Psoas muscle (tissue), 8 donors: Measurements from ENCODE around the gene UPK2. TPM values are rescaled to one million over a fixed set of nuclear protein-coding genes. Genes with fewer than 3 reads are reported as not detected.

ENCODE experiments used
- ATAC-seq, 4 donors: fragments of 200-7000 bp; cut with Tn5 transposase; one replicate each; pipeline ENCODE4 v1.9.1; 2020; ENCODE audit warnings: moderate library complexity in 3 of 4, mild to moderate bottlenecking in 2 of 4
- DNase-seq, 2 donors: peaks; one replicate each; pipeline ENCODE4 v3.0.0-alpha.2; 2020
- H3K27ac ChIP-seq: fragments of 200-600 bp; one replicate; pipeline ENCODE4 v1.8.0; 2022
- H3K27me3 ChIP-seq, 3 donors: fragments of 200-600 bp in 1 of 3; one replicate each; pipeline versions ENCODE4 v1.6.1 to v1.8.0; 2013 to 2022; ENCODE audit warnings: low read length in 2 of 3, mild to moderate bottlenecking in 2 of 3, moderate library complexity in 1 of 3; ENCODE audit not compliant: insufficient read depth in 3 of 3
- H3K36me3 ChIP-seq, 2 donors: fragments of 200-600 bp in 1 of 2; one replicate each; pipeline versions ENCODE4 v1.6.1 to v1.8.0; 2013 to 2022; ENCODE audit warnings: low read depth in 1 of 2, mild to moderate bottlenecking in 1 of 2, moderate library complexity in 1 of 2; ENCODE audit not compliant: insufficient read depth in 1 of 2
- H3K4me1 ChIP-seq: fragments of 200-600 bp; one replicate; pipeline ENCODE4 v1.8.0; 2022
- H3K4me3 ChIP-seq: fragments of 200-600 bp; one replicate; pipeline ENCODE4 v1.8.0; 2022; ENCODE audit warnings: mild to moderate bottlenecking
- H3K9me3 ChIP-seq: fragments of 200-600 bp; one replicate; pipeline ENCODE4 v1.8.0; 2022
- WGBS, 3 donors: extraction: QIAGEN DNeasy Blood & Tissue Kit; methylation state at CpG; one replicate each; pipeline versions ENCODE4 v1.1.6 to v1.1.7; 2013; 5-methylcytosine and 5-hydroxymethylcytosine counted together
- intact Hi-C, 2 donors: fragments of 100-400 bp; cut with DNase I; formaldehyde crosslinking; loops; one replicate each; pipeline versions ENCODE4 v1.11.0 to v1.14.2; 2022
- polyA plus RNA-seq, 3 donors: library from polyadenylated mRNA; stranded (reverse); fragments of 200-250 nt; gene quantifications; one replicate each; pipeline ENCODE4 v1.2.3, GENCODE V29; 2013
- total RNA-seq, 4 donors: library from RNA; stranded (reverse); fragmentation: NEBNext Ultra II Directional in 2 of 4; extraction: Animal tissue kit (Norgen Biotek cat#: 25700) in 2 of 4; gene quantifications; one replicate each; pipeline versions ENCODE4 v1.2.1 to v1.2.4, GENCODE V29; 2021 to 2023
- TF ChIP-seq, protein P1 (sequence below): fragments of 200-600 bp; IDR thresholded peaks from one replicate; pipeline ENCODE4 v1.8.0; 2022; ENCODE audit warnings: antibody characterized with exemption
- donor health status: healthy with polysubstance abuse.
- donor health status: DM: no; HTN: no; CAD: no; lungs with moderate emphysema.
- donor health status: Bipolar disorder and iron deficiency.
- donor health status: healthy.
- donor health status: DM: yes; HTN: yes; CAD: no.
- donor health status: DM: no; HTN: no; CAD: no.
- donor health status: DM: no; HTN: no; CAD: no.
- donor health status: DM: yes; HTN: yes; CAD: no.

UPK2 gene
- total and polyA plus RNA-seq, 7 donors: 0.23 TPM; not detected in 6

DNA sequence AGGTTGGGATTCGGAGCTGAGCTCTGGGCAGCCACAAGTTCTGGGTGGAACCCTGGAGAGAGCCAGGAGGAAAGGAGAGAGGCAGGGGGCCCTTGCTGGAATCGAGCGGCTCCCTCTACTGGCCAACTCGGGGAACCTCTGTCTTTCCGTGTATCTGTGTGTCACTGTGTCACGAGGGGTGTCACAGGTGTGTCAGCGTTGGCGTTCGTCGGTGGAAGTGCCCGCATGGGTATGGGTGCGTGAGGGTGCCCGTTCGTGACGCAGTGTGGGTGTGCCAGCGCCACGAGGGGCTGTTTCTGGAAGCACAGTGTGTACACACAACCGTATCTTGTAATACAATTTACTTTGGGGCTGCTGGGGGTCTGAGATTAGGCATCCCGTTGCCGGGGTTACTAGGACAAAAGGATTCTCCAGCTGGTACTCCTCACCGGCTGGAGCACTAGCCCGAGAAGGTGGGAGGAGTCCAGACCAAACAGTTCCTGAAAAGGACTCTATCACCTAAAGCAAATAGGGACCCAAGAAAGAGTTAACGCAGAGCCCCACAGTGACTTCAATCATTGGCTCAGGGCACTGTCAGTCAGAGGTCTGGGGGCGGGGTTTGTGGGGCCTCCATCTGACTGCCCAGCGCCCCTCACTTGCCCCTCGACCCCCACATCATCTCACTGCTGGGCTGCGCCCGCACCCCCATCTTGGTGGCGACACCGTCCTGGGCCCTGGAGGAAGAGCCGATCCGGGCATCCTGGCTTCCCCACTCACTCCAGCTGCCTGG is 27.8 kb upstream of the UPK2 start:
- 0% methylated on average over 32 of the region's 32 CpGs for WGBS, 3 donors
- H3K27ac ChIP-seq: peak overlapping the region; percentile 91
- intact Hi-C loops: loop anchor here (1.0 to 5.0 kb wide), 3 partner anchors 21 to 136 kb away; partner anchors contain the start of genes DDX6 (in 1 of the 2), RPS25 (in 1 of the 2) and TRAPPC4 (in 1 of the 2)
- H3K36me3 ChIP-seq: no peaks in the 10 kb centered on the region
- TF ChIP-seq, protein P1, sequence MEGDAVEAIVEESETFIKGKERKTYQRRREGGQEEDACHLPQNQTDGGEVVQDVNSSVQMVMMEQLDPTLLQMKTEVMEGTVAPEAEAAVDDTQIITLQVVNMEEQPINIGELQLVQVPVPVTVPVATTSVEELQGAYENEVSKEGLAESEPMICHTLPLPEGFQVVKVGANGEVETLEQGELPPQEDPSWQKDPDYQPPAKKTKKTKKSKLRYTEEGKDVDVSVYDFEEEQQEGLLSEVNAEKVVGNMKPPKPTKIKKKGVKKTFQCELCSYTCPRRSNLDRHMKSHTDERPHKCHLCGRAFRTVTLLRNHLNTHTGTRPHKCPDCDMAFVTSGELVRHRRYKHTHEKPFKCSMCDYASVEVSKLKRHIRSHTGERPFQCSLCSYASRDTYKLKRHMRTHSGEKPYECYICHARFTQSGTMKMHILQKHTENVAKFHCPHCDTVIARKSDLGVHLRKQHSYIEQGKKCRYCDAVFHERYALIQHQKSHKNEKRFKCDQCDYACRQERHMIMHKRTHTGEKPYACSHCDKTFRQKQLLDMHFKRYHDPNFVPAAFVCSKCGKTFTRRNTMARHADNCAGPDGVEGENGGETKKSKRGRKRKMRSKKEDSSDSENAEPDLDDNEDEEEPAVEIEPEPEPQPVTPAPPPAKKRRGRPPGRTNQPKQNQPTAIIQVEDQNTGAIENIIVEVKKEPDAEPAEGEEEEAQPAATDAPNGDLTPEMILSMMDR: peak; percentile 88
- peak; percentile 79 to 88 (median 84) for ATAC-seq
- no peaks in the 10 kb centered on the region for H3K27me3 ChIP-seq
- DNase-seq: peak; percentile 91 to 96
- H3K4me3 ChIP-seq: peak overlapping the region; percentile 79
- H3K4me1 ChIP-seq: peaks cover 22% of the 10 kb centered on the region
- no peaks in the 10 kb centered on the region for H3K9me3 ChIP-seq

DNA sequence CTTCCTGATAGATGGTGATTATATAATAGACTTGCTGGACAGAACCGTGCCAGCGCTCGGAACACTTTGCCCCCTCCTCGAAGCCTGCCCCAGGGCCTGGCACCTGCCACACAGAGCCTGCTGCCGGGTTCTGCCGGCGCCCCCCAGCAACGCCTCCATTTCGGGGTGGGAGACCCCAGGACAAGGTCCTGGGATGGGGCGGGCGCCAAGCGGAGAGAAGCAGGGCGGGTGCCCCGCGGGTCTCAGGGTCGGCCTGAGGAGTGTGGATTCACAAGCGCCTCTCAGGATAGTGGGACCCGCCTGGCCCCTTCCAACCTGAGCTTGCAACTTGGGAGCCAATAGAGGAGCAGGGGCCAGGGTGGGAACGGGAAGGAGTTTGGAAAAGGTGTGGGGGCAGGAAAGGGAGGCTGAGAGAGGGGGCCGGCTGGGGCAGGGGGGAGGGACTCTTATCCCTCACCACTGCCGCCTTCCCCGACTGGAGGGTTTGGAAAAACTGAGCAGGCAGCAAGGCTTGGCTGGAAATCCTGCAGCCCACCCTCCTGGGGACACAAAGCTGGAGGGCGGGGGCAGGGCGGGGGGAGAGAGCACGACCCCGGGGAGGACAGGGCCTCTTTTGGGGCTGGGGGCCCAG is 27.1 kb upstream of the UPK2 start:
- H3K4me3 ChIP-seq: peak overlapping the region; percentile 79
- DNase-seq (peak in 1 of 2 donors; percentile 59), ATAC-seq (peak; percentile 22 to 58 (median 31))
- H3K4me1 ChIP-seq: peaks cover 22% of the 10 kb centered on the region
- WGBS, 3 donors: 0 to 1% (median 1%) methylated on average over 20 to 26 of the region's 26 CpGs
- peak overlapping the region; percentile 91 for H3K27ac ChIP-seq
- TF ChIP-seq, protein P1: no peak
- no peaks in the 10 kb centered on the region for H3K9me3 ChIP-seq
- intact Hi-C loops: loop anchor here (1.0 to 5.0 kb wide), 3 partner anchors 22 to 137 kb away; partner anchors contain the start of genes DDX6 (in 1 of the 2), RPS25 (in 1 of the 2) and TRAPPC4 (in 1 of the 2)
- no peaks in the 10 kb centered on the region for H3K27me3 ChIP-seq
- H3K36me3 ChIP-seq: no peaks in the 10 kb centered on the region

DNA sequence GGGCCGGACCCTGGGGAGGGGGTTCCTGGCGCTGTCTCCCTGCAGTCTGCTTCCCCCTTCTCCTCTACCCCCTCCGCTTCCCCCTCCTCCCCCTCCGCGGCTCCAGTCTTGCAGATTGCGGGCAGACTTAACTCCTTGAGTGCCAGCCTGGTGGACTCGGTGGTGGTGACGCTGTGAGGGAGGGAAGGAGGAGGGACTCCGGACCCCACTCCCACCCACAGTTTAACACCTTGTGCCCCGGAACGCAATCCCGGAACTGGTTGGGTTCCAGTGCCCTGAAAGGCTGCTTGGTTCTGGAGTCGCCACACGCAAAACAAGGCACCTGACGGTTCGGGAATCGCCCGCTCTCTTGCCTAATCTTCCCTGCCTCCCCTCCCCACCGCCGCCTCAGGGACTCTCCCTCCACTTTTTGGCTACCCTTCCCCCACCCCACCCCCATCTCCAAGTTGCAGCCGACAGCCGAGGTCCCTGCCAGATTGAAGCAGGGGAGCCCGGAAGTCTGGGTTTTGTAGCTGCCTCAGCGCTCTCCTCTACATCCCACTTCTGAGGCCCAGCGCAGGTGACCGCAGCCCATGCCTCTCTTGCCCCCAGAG is 26.5 kb upstream of the UPK2 start:
- Histone ChIP-seq H3K27ac (peak overlapping the region; percentile 91), H3K4me3 (peak overlapping the region; percentile 79), H3K36me3 (no peaks in the 10 kb centered on the region), H3K9me3 (no peaks in the 10 kb centered on the region), H3K27me3 (no peaks in the 10 kb centered on the region), H3K4me1 (peaks cover 22% of the 10 kb centered on the region)
- TF ChIP-seq, protein P1: no peak
- intact Hi-C loops: loop anchor here (1.0 to 5.0 kb wide), 5 partner anchors 22 to 137 kb away; partner anchors contain the start of genes DDX6 (in 1 of the 2), RPS25 (in 1 of the 2), TRAPPC4 (in 1 of the 2) and UPK2 (in 1 of the 2)
- WGBS, 3 donors: 0 to 1% (median 0%) methylated on average over 18 to 24 of the region's 26 CpGs
- ATAC-seq (peak; percentile 9 to 46 (median 24)), DNase-seq (peak; percentile 84 to 88)

DNA sequence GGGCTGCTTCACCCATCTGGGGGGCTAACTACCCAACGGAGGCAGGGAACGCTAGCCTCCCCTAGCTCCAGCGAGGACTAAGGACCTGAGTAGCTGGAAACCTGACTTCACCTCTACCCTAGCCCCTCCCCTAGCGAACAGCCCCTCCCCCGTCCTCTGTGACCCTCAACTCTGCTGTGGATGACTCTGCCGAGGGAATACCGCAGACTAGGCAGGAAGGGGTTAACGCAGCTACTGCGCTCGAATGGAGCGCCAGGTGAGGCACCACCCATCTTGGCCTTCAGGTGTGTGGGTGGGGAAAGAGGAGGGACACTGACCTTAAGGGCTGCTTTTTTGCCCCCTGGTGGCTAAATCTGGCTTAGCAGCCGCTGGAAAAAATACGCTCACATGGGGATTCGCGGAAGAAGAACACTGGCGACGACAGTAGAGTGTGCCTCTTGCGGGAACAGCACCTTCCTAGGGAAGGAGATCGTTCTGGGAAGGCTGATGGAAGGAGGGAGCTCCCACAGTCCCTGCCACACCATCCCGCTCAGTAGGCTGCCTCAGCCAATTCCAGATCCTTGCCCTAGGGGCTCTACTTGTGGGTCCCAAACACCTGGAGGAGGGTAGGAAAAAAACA is 25.9 kb upstream of the UPK2 start:
- ATAC-seq (peak; percentile 21 to 46 (median 38)), DNase-seq (peak; percentile 85 to 87)
- Histone ChIP-seq H3K9me3 (no peaks in the 10 kb centered on the region), H3K27ac (peak overlapping the region; percentile 91), H3K4me1 (peaks cover 22% of the 10 kb centered on the region), H3K36me3 (no peaks in the 10 kb centered on the region), H3K27me3 (no peaks in the 10 kb centered on the region), H3K4me3 (peak overlapping the region; percentile 79)
- WGBS, 3 donors: 0 to 2% (median 1%) methylated on average over 20 of the region's 20 CpGs
- intact Hi-C loops: loop anchor here (1.0 to 5.0 kb wide), 3 partner anchors 23 to 33 kb away; partner anchors contain the start of gene UPK2 (in 1 of the 2)
- TF ChIP-seq, protein P1: peak; percentile 87
